SJSA1 (cell line): ENCODE measurements around the gene TRIM32. TPM values are rescaled to one million over a fixed set of nuclear protein-coding genes. Genes with fewer than 3 reads are reported as not detected.

ENCODE experiments used
- DNase-seq, 2 experiments: peaks; one replicate each; pipeline ENCODE4 v3.0.0-alpha.2; 2015 to 2020; ENCODE audit warnings: low spot score in 2 of 2, low read depth in 1 of 2
- H3K27ac ChIP-seq: fragments of 250-450 bp; sonication (Bioruptor Pico); 2 replicates; pipeline ENCODE4 v1.5.1; 2020; ENCODE audit warnings: mild to moderate bottlenecking, moderate library complexity
- H3K27me3 ChIP-seq: fragments of 250-450 bp; sonication (Bioruptor Pico); replicated peaks from 2 replicates; pipeline ENCODE4 v1.5.1; 2020; ENCODE audit warnings: mild to moderate bottlenecking, moderate library complexity
- H3K36me3 ChIP-seq: fragments of 250-450 bp; sonication (Bioruptor Pico); 2 replicates; pipeline ENCODE4 v1.5.1; 2020; ENCODE audit warnings: mild to moderate bottlenecking
- H3K4me1 ChIP-seq: fragments of 250-450 bp; sonication (Bioruptor Pico); replicated peaks from 2 replicates; pipeline ENCODE4 v1.6.1; 2021; ENCODE audit warnings: mild to moderate bottlenecking
- H3K4me3 ChIP-seq: fragments of 250-450 bp; sonication (Bioruptor Pico); 2 replicates; pipeline ENCODE4 v1.5.1; 2020; ENCODE audit warnings: mild to moderate bottlenecking
- H3K9me3 ChIP-seq: fragments of 250-450 bp; sonication (Bioruptor Pico); replicated peaks from 2 replicates; pipeline ENCODE4 v1.5.1; 2020; ENCODE audit warnings: mild to moderate bottlenecking
- total RNA-seq: library from RNA; depleted of rRNA; stranded (reverse); fragments of >200 nt; shearing (Covaris generic); gene quantifications from 2 replicates; pipeline ENCODE4 v1.2.3, GENCODE V29; 2014

Gene TRIM32
- total RNA-seq, 1 experiment from 2014 or later = 18.5 TPM

DNA sequence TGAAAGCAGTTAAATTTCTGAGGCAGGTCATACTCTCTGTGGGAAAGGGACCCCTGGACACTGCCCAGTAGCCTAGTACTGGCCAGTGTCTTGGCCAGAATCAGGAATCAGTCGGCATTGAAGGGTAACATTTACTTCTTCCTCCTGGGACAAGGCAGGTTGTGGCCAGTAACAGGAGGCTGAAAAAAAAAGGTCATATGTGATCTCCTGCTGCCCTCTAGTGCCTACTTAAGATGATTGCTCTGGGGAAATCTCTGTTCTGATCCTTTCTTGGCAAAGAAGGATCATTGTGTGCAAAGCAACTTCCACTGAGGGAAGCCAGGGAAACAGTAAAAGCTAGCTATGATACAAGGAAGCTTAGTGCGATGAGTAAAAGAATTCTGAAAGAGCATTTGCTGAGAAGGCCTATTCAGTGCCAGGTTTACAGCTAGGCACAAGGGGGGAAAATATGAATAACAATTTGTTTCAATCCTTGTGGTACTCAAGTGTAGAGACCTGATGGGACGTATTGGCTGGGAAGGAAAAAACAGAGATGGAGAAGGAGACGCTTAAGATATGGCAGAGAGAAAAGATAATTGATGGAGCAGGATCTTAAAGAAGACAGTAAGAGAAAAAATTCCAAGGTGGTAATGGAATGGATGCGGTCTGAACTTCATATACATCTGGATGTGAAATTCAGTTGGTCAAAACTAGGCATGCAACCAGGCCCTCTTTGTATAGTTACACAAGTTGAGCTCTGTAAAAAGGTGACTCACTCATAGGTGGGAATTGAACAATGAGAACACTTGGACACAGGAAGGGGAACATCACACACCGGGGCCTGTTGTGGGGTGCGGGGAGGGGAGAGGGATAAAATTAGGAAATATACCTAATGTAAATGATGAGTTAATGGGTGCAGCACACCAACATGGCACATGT lies 25.8 kb upstream of the TRIM32 start:
- H3K9me3 ChIP-seq = no peaks in the 10 kb centered on the region
- no peak overlapping the region for H3K27ac ChIP-seq
- no peak overlapping the region for H3K4me3 ChIP-seq
- DNase-seq = peak in 1 of 2 experiments; percentile 38
- H3K36me3 ChIP-seq = no peaks in the 10 kb centered on the region
- no peaks in the 10 kb centered on the region for H3K4me1 ChIP-seq
- no peaks in the 10 kb centered on the region for H3K27me3 ChIP-seq

GRCh38 chr9:116662646-116663310 lies 24.3 kb upstream of the TRIM32 start:
- Histone ChIP-seq H3K4me1 (no peaks in the 10 kb centered on the region), H3K36me3 (no peaks in the 10 kb centered on the region), H3K4me3 (no peak overlapping the region), H3K9me3 (no peaks in the 10 kb centered on the region), H3K27me3 (no peaks in the 10 kb centered on the region), H3K27ac (no peak overlapping the region)
- no peak for DNase-seq

DNA sequence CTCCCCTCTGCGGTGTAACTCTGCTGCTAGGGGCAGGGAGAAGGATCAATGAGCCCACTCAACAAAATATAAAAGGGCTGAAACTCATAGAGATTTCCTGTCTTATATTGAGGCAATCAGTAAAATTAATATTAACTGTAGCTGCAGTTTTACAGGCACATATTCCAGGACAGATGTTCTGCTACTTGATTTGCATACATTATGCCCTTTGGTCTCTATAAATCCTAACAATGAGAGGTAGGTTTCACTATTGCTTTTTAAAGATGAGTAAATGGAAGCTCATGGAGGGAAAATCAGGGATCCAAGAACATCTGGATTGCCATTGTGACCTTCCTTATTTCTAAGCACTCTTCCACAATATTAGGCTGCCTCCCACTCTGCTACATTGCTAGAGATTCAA lies 23.5 kb upstream of the TRIM32 start:
- Histone ChIP-seq H3K9me3 (no peaks in the 10 kb centered on the region), H3K4me1 (no peaks in the 10 kb centered on the region), H3K4me3 (no peak overlapping the region), H3K27me3 (no peaks in the 10 kb centered on the region), H3K27ac (no peak overlapping the region), H3K36me3 (no peaks in the 10 kb centered on the region)
- DNase-seq = no peak

GRCh38 chr9:116668970-116669695 lies 18.0 kb upstream of the TRIM32 start:
- peak in 1 of 2 experiments; percentile 7 for DNase-seq
- no peaks in the 10 kb centered on the region for H3K36me3 ChIP-seq
- no peak overlapping the region for H3K27ac ChIP-seq
- H3K27me3 ChIP-seq = no peaks in the 10 kb centered on the region
- H3K9me3 ChIP-seq = no peaks in the 10 kb centered on the region
- H3K4me1 ChIP-seq = peaks cover 9% of the 10 kb centered on the region
- H3K4me3 ChIP-seq = no peak overlapping the region

DNA sequence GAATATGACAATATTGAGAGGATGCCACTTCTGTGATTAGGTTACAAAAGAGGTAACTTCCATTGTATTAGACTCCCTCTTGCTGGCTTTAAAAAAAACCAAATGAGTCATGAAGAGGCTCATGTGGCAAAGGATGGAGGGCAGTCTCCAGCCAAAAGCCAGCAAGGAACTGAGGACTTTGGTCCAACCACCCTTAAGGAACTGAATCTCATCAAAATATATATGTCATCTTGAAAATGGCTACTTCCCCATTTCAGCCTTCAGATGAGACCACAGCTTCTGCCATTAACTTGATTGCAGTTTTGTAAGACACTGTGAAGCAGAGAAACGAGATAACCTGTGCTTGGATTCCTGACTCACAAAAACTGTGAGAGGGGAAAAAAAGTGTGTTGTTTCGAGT lies 15.5 kb upstream of the TRIM32 start:
- DNase-seq = no peak
- Histone ChIP-seq H3K36me3 (no peaks in the 10 kb centered on the region), H3K27me3 (no peaks in the 10 kb centered on the region), H3K27ac (no peak overlapping the region), H3K9me3 (no peaks in the 10 kb centered on the region), H3K4me1 (peaks cover 10% of the 10 kb centered on the region), H3K4me3 (no peak overlapping the region)

GRCh38 chr9:116673375-116673774 lies 13.7 kb upstream of the TRIM32 start:
- Histone ChIP-seq H3K9me3 (no peaks in the 10 kb centered on the region), H3K4me3 (no peak overlapping the region), H3K27ac (no peak overlapping the region), H3K27me3 (no peaks in the 10 kb centered on the region), H3K4me1 (peaks cover 10% of the 10 kb centered on the region), H3K36me3 (no peaks in the 10 kb centered on the region)
- DNase-seq = no peak

DNA sequence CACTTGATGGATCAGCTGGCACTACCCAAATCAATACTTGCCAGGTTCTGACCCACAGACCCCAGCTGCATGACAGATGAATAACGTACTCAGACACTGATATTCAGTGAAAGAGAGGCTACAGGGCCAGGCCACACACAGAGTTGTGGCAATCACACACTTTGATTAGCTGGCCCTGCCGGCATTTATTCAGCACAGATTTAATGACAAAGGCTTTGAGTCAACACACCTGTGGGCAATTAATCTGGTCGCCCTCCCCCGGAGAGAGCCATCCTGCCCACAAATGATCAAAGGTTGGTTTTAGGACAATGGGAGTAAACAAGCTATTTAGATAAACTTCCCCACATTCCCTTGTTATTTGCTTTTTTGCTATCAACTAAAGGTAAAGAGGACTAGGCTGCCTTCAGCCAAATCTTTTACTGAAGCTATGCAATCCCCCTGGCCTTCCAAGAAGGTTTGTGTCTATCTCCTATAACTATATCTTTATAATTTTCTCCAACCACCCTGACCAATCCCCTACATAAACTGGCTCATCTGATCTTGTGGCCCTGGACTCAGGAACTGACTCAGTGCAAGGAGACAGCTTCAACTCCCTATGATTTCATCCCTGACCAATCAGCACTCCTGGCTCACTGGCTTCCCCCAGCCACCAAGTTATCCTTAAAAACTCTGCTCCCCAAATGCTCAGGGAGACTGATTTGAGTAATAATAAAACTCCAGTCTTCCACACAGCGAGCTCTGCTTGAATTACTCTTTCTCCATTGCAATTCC lies 12.7 kb upstream of the TRIM32 start:
- no peak for DNase-seq
- no peaks in the 10 kb centered on the region for H3K27me3 ChIP-seq

GRCh38 chr9:116683535-116683934 lies 3.6 kb upstream of the TRIM32 start:
- H3K36me3 ChIP-seq = no peaks in the 10 kb centered on the region
- no peaks in the 10 kb centered on the region for H3K27me3 ChIP-seq
- H3K27ac ChIP-seq = no peak overlapping the region
- DNase-seq = no peak
- no peaks in the 10 kb centered on the region for H3K9me3 ChIP-seq
- H3K4me1 ChIP-seq = peaks cover 19% of the 10 kb centered on the region
- no peak overlapping the region for H3K4me3 ChIP-seq

More for the DNA sequence above, 12.7 kb upstream of the TRIM32 start:
- Histone ChIP-seq H3K9me3 (no peaks in the 10 kb centered on the region), H3K4me3 (no peak overlapping the region), H3K4me1 (peaks cover 6% of the 10 kb centered on the region), H3K36me3 (no peaks in the 10 kb centered on the region), H3K27ac (no peak overlapping the region)

- no peak for DNase-seq
- Histone ChIP-seq H3K27me3 (no peaks in the 10 kb centered on the region), H3K4me3 (no peak overlapping the region), H3K27ac (no peak overlapping the region), H3K4me1 (peaks cover 30% of the 10 kb centered on the region), H3K36me3 (peaks cover 1% of the 10 kb centered on the region; the same call in 1 of the 2 replicates), H3K9me3 (no peaks in the 10 kb centered on the region)
These were observed 1.9 kb upstream of the TRIM32 start for GRCh38 chr9:116685166-116685565.

DNA sequence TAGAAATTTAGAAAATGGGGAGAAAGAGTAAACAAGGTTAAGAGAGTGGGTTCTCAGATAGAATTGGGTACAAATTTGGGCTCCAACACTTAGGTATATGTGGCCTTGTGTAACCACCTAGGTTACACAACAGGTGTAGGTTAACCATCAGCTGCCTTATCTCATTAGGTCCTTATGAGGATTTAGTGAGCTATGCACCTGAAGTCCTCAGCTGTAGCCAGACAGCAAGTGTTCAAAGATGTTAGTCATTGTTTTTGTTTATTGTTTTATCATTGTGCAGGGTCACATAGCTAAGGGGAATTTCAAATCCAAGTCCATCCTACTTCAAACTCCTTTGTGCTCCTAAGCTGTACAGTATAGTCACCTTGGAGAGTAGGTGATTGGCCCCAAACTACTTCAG lies 970 bp upstream of the TRIM32 start:
- DNase-seq = peak in 1 of 2 experiments; percentile 11
- Histone ChIP-seq H3K4me3 (no peak overlapping the region), H3K4me1 (peaks cover 38% of the 10 kb centered on the region), H3K36me3 (peaks cover 8% of the 10 kb centered on the region), H3K9me3 (no peaks in the 10 kb centered on the region), H3K27me3 (no peaks in the 10 kb centered on the region), H3K27ac (no peak overlapping the region)

- Histone ChIP-seq H3K4me1 (peaks cover 41% of the 10 kb centered on the region), H3K27ac (peak overlapping the region; percentile 52; the same call in 1 of the 2 replicates), H3K36me3 (peaks cover 10% of the 10 kb centered on the region), H3K4me3 (peak overlapping the region; percentile 49), H3K9me3 (no peaks in the 10 kb centered on the region), H3K27me3 (no peaks in the 10 kb centered on the region)
- DNase-seq = no peak
These were observed 422 bp upstream of the TRIM32 start for GRCh38 chr9:116686693-116687073.

- Histone ChIP-seq H3K4me3 (peak overlapping the region; percentile 49), H3K36me3 (peaks cover 12% of the 10 kb centered on the region), H3K4me1 (peaks cover 43% of the 10 kb centered on the region), H3K9me3 (no peaks in the 10 kb centered on the region), H3K27ac (no peak overlapping the region; the same call in 1 of the 2 replicates), H3K27me3 (no peaks in the 10 kb centered on the region)
- peak in 1 of 2 experiments; percentile 20 for DNase-seq
These were observed 640 bp downstream of the TRIM32 start for GRCh38 chr9:116687754-116688135.

DNA sequence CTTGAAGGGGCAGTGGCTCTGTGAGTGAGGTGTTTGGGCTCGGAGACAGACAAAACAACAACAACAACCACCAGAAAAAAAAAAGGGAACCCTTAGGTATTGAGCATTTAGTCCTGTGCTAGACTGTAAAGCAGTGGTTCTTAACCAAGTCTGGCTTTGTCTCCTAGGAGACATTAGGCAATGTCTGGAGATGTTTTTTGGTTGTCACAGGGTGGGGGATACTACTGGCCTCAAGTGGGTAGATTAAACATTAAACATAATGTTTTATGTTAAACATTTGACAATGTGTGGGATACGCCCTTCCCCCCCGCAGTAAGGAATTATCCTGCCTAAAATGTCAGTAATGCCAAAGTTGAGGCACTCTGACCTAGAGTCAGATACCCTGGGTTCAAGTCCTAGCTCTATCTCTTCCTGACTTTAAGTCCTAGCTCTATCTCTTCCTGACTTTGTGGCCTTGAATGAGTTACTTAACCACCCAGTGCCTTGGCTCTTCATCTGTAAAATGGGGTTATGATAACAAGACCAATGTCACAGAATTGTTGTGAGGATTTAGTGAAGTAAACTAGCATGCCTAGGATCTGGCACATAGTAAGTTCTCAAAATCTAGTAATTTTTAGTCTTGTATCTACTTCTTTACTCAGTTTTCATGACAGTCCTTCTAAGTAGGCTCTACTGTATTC lies 1.8 kb downstream of the TRIM32 start:
- Histone ChIP-seq H3K27me3 (no peaks in the 10 kb centered on the region), H3K4me1 (peaks cover 53% of the 10 kb centered on the region), H3K36me3 (peaks cover 14% of the 10 kb centered on the region), H3K4me3 (no peak overlapping the region), H3K9me3 (no peaks in the 10 kb centered on the region), H3K27ac (no peak overlapping the region)
- no peak for DNase-seq
